Ishikawa (cell line): ENCODE data around the gene FRK.

Experiments
- CEBPB ChIP-seq: IDR thresholded peaks from 2 replicates; pipeline ENCODE4 v1.6.1; 2012
- EP300 ChIP-seq: IDR thresholded peaks from 2 replicates; pipeline ENCODE4 v1.6.1; 2012; ENCODE audit warnings: borderline replicate concordance
- MAX ChIP-seq: IDR thresholded peaks from 2 replicates; pipeline ENCODE4 v1.6.1; 2012
- NFIC ChIP-seq: IDR thresholded peaks from 2 replicates; pipeline ENCODE4 v1.6.1; 2012
- RAD21 ChIP-seq: IDR thresholded peaks from 2 replicates; pipeline ENCODE4 v1.6.1; 2012; ENCODE audit warnings: low read depth
- TAF1 ChIP-seq: IDR thresholded peaks from 2 replicates; pipeline ENCODE4 v1.6.1; 2012; ENCODE audit warnings: low read depth, mild to moderate bottlenecking
- TCF12 ChIP-seq: IDR thresholded peaks from 2 replicates; pipeline ENCODE4 v1.6.1; 2012; ENCODE audit warnings: low read depth
- TEAD4 ChIP-seq: IDR thresholded peaks from 2 replicates; pipeline ENCODE4 v1.6.1; 2012
- TF ChIP-seq, protein P1 (sequence below): IDR thresholded peaks from 2 replicates; pipeline ENCODE4 v1.6.1; 2012; ENCODE audit warnings: low read depth, mild to moderate bottlenecking
- TF ChIP-seq, protein P2 (sequence below): IDR thresholded peaks from 2 replicates; pipeline ENCODE4 v1.6.1; 2012

DNA sequence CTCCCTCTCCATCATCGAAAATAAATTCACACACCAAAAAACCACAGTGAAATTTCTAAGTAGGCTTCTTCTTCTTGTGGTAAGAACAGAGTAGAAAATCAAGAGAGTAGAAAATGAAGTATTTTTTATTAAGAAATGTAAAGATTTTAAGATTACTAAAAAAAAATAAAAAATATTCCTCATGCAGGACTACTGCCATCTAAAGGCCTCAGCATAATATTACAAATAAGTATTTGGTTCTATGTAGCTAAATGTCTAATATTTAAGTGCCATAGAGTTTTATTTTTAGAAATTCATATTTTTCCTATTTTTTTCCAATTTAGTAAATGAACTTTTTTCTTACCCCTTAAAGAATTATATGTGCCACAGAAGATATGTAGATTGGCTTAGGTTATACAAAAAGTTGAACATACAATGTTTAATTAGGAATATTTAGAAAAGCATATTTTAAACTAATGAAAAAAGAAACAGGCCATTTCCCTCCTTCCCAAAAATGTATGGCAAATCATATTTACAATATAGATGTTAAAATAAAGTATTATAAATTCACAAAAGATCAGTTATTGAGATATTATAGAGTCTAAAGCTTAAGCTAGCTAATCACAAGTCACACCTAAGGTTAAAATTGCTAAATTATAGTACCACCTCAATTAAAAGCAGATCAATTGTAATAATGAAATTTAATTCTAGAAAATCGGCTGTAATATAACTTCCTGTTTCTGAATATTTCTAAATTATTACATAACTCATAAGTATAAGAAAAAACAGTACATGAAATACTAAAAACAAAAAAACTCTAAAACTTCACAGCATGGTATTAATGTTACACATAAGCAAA is 36.5 kb upstream of the FRK start:
- TF ChIP-seq CEBPB (no peak), TAF1 (no peak), RAD21 (peak; percentile 50), TEAD4 (no peak), NFIC (no peak), MAX (no peak), TCF12 (no peak), EP300 (no peak)
- TF ChIP-seq, protein P1, sequence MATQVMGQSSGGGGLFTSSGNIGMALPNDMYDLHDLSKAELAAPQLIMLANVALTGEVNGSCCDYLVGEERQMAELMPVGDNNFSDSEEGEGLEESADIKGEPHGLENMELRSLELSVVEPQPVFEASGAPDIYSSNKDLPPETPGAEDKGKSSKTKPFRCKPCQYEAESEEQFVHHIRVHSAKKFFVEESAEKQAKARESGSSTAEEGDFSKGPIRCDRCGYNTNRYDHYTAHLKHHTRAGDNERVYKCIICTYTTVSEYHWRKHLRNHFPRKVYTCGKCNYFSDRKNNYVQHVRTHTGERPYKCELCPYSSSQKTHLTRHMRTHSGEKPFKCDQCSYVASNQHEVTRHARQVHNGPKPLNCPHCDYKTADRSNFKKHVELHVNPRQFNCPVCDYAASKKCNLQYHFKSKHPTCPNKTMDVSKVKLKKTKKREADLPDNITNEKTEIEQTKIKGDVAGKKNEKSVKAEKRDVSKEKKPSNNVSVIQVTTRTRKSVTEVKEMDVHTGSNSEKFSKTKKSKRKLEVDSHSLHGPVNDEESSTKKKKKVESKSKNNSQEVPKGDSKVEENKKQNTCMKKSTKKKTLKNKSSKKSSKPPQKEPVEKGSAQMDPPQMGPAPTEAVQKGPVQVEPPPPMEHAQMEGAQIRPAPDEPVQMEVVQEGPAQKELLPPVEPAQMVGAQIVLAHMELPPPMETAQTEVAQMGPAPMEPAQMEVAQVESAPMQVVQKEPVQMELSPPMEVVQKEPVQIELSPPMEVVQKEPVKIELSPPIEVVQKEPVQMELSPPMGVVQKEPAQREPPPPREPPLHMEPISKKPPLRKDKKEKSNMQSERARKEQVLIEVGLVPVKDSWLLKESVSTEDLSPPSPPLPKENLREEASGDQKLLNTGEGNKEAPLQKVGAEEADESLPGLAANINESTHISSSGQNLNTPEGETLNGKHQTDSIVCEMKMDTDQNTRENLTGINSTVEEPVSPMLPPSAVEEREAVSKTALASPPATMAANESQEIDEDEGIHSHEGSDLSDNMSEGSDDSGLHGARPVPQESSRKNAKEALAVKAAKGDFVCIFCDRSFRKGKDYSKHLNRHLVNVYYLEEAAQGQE: no peak
- TF ChIP-seq, protein P2, sequence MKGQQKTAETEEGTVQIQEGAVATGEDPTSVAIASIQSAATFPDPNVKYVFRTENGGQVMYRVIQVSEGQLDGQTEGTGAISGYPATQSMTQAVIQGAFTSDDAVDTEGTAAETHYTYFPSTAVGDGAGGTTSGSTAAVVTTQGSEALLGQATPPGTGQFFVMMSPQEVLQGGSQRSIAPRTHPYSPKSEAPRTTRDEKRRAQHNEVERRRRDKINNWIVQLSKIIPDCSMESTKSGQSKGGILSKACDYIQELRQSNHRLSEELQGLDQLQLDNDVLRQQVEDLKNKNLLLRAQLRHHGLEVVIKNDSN: no peak
